ENCODE results near the gene BRINP1.

DNA sequence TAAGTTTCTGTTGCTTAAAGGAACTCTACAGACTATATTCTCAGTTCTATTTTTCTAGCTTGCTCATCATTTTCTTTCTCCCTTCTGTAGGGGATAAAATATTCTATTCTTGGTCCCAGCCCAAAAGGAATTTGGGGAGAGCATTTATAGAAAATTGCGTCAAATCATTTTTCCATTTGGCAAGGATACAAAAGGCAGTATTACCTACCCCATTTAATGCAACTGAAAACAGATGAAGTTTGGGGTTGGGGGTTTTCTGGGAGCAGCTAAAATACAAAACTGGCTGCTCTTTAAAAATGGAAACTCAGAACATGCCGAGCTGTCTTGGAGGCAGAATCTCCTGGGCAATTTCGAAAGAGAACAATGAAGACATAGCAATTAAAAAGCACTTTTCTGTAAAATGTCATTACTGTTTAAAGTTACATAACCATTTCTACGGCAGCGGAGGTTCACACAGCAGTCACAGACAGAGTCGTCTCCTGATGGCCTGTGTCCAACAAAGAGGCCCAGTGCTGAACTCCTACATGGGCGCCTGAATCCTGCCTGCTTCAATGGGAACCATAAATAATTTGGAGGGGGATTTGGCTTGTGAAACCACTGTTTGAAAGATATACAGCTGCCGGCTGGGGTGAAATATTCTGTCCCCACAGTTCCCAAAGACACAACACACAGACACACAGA lies 152.4 kb downstream of the BRINP1 start:
- TF ChIP-seq, protein P1, sequence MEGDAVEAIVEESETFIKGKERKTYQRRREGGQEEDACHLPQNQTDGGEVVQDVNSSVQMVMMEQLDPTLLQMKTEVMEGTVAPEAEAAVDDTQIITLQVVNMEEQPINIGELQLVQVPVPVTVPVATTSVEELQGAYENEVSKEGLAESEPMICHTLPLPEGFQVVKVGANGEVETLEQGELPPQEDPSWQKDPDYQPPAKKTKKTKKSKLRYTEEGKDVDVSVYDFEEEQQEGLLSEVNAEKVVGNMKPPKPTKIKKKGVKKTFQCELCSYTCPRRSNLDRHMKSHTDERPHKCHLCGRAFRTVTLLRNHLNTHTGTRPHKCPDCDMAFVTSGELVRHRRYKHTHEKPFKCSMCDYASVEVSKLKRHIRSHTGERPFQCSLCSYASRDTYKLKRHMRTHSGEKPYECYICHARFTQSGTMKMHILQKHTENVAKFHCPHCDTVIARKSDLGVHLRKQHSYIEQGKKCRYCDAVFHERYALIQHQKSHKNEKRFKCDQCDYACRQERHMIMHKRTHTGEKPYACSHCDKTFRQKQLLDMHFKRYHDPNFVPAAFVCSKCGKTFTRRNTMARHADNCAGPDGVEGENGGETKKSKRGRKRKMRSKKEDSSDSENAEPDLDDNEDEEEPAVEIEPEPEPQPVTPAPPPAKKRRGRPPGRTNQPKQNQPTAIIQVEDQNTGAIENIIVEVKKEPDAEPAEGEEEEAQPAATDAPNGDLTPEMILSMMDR (conservative IDR thresholded peaks at IDR 0.05; ENCODE audit: low read length) = no peak
- TF ChIP-seq EZH2phosphoT487 (IDR thresholded peaks at IDR 0.05; ENCODE audit: borderline replicate concordance) = no peak
